Amniotic epithelial cell (primary cell): ENCODE results near the gene GPR132.
"Not testable (repeated sequence)": the region's sequence is repeated elsewhere in the genome, so short reads cannot be mapped to it uniquely, and the experiment has no call there.

Source experiments
- DNase-seq: peaks from one replicate; pipeline ENCODE4 v3.0.0-alpha.2; 2010; ENCODE audit warnings: low read depth

GPR132 gene

GRCh38 chr14:105075379-105076295 lies 10.4 kb upstream of the GPR132 start:
- peak; percentile 50 for DNase-seq

DNA sequence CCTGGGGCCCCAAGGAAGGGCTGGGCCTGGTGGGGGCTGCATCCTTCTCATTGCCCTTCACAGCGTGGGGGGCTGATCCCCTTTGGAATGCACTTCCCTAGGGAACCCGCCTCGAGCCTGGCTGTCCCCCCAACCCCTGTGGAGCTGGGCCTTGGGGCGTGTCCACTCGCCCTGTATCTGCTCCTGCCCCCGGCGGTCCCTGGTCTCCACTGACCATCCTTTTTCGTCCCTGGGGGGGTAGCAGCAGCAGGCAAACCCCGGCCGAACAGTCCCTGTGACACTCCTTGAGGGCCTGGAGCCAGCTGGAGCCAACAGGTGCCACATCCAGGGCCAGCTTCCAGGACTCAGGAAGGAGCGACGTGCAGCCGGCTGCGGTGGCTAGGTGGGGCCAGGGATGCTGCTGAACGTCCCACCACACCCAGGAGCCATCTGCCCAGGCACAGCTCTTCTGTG lies 9.4 kb upstream of the GPR132 start:
- no peak for DNase-seq

DNA sequence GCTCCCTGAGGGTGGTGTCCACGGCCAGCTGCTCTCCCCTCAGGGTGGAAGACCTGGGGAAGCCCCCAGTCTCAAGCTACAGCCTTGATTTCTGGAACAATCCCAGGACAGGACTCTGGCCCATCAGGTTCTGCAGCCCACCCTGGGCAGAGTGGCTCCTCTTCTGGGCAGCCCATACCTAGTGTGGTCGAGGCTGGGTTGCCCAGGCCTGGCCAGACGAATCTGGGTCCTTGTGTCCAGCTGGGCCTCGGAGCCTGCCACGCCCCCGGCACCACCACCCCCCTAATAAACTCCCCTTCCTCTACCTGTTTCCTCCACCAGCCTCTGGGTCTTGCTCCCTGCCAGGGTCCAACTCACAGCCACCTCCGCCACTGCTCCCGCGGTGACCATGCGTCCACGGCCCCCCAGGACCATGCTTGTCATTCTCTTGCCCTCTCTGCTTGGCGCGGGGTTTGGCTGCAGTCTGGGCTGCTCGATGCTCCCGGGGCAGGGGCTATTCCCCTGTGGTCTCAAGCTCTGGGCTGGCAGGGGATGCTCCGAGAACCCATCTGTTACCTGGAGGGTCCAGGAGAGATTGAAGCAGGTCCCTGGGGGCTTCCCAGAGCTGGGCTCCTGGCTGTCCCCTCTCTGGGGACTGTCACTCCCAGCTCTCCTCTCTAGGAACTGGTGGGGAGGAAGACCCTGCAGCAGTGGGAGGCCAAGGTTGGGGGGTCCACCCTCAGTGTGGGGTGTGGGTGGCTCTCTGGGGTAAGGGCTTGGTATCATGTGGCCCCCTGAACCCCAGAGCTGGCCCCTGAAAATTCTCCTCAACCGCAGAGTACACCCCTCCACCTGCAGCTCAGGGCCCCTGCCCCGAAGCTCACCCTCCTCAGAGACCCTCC lies 8.7 kb upstream of the GPR132 start:
- no peak for DNase-seq

DNA sequence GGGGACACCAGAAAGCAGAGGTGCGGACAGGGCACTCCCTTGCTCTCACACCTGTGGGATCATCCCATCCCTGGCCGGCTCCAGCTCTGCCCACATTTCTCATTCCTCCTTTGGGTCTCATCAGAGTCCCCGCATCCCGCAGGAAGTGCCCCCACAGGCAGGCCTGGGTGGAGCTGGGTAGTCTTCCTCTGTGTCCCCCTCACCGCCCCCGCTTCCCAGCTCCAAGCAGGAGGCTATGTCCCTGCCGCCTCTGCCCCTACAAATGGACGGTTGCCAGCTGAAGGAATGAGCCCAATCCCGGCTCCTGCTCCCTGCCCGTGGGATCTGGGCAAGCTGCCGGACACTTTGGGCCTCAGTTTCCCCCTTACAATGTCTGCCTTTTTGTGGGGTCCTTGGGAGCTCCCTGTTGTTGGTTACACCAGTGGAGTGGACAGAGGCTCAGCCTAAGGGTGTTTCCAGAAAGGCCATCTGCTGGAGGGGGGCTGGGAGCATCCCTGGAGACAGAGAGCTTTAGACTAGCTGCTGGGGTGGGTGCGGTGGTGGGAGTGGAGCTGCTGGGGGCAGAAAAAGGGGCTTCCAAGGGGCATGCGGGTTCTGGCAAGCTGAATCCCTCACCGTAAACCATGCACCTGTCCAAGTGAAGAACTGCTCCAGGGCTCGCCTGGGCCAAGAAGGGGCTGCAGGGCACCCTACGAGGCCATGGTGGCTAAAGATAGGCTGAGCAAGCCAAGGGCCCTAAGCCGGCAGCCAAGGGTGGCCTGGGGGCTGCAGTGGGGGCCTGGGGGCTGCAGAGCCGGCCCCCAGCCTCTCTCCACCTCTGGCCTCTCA lies 7.9 kb upstream of the GPR132 start:
- no peak for DNase-seq

DNA sequence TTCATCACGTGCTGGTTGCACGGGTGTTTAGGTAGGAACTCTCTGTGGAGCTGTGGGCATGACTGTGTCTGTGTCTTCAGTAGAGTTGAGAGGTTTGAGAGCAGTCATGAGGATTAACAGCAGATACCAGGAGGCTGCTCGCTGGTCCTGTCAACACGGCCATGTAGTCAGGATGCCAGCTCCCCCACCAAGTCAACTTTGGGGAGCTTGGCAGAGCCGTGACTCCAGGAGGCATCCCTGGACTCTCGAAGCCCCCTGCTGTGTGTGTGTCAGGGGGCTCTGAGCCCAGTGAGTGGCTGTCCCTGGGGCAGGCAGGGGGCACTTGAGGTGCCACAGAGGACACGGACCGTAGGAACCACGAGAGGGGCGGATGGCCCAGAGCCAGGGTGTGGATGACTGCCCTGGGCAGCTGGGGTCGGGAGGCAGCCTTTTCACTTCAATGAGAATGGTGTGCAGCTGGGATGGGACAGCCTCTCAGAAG lies 7.2 kb upstream of the GPR132 start:
- no peak for DNase-seq

DNA sequence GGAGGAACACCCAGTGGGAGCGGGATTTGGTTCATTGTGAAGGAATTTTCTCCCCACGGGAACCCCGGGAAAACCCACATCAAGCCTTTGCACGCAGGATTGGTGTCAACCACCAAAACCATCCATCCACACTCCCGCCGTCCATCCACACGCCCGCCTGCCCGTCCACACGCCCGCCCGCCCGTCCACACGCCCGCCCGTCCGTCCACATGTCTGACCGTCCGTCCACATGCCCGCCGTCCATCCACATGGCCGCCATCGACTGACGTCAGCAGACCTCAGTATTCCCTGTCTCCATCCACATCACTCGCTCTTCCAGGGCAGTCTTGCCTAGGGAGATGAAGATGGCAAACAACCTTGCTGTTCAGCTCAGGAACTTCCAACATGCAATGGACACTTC lies 6.7 kb upstream of the GPR132 start:
- no peak for DNase-seq

DNA sequence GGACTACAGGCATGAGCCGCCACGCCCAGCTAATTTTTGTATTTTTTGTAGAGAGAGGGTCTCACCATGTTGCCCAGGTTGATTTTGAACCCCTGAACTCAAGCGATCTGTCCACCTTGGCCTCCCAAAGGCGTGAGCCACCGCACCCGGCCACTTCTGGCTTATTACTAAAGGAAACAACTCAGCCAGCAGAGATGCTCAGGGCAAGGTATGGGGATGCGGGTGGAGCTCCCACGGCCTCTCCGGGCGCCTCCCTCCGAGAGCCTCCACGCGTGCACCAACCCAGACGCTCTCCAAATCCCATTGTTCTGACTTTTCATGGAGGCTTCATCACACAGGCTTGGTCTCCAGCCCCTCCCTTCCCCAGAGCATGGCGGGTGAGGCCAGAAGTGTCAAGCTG lies 6.1 kb upstream of the GPR132 start:
- DNase-seq: no peak

DNA sequence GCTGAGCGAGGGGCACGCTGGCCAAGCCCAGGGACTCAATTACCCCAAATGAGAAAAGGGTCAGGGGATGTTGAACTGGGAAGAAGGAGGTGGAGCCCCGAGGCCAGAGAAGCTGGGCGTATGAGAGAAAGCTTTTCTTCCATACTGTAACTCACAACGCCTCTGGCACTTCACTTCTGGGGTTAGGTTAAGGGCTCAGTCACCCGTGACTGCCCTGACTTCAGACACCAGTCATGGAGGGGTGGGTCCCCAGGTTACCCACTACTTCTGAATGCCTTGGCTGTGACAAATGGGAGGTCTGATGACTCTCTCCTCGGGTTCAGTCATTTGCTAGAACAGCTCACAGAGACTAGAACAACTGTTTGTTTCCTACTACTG lies 5.5 kb upstream of the GPR132 start:
- no peak for DNase-seq

GRCh38 chr14:105069871-105070759 lies 4.9 kb upstream of the GPR132 start:
- DNase-seq: no peak

DNA sequence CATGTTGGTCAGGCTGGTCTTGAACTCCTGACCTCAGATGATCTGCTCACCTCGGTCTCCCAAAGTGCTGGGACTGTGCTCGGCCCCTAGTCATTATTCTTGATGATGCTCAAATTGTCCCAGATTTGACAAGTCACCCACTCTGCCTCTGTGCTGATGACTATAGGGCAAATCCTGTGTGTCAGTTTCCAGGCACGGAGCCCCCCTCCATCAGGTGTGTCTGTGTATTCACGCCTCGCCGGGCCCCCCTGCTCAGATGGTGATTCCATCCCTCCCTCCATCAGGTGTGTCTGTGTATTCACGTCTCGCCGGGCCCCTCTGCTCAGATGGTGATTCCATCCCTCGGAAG lies 4.3 kb upstream of the GPR132 start:
- no peak for DNase-seq

GRCh38 chr14:105068818-105069217 lies 3.6 kb upstream of the GPR132 start:
- no peak for DNase-seq

DNA sequence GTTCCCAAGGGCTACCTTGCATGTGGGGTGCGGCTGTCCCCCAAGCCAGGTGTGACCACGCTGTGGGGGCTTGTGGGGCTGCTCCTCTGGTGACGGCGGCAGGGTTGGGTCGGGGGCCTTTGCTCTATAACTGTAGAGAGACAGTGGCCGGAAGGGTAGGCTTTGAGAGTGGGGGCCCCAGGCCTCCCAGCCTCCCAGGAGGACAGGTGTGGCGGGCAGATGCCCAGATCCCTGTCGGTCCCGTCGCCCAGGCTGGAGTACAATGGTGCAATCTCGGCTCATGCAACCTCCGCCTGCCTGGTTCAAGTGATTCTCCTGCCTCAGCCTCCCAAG lies 2.7 kb upstream of the GPR132 start:
- no peak for DNase-seq

GRCh38 chr14:105067140-105067968 lies 2.1 kb upstream of the GPR132 start:
- DNase-seq: peak; percentile 37

GRCh38 chr14:105066240-105067071 lies 1.2 kb upstream of the GPR132 start:
- no peak for DNase-seq

GRCh38 chr14:105064721-105065143 lies 498 bp downstream of the GPR132 start:
- DNase-seq: no peak

- DNase-seq: no peak
Measured at GRCh38 chr14:105064001-105064400, 1.2 kb downstream of the GPR132 start.

- DNase-seq: not testable (repeated sequence)
Measured at GRCh38 chr14:105063506-105063905, 1.7 kb downstream of the GPR132 start.

DNA sequence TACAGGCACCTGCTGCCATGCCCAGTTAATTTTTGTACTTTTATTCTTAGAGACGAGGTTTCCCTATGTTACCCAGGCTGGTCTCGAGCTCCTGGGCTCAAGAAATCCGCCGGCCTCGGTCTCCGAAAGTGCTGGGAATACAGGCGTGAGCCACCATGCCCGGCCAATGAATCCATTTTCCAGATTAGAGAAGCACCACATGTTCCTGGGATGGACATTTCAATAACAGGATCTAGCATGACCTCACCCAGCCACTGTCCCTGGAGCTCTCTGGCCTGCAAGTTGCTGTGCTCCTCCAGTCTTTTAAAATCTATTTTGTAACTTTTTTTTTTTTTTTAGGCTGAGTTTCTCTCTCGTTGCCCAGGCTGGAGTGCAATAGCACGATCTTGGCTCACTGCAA lies 2.2 kb downstream of the GPR132 start:
- DNase-seq: no peak

DNA sequence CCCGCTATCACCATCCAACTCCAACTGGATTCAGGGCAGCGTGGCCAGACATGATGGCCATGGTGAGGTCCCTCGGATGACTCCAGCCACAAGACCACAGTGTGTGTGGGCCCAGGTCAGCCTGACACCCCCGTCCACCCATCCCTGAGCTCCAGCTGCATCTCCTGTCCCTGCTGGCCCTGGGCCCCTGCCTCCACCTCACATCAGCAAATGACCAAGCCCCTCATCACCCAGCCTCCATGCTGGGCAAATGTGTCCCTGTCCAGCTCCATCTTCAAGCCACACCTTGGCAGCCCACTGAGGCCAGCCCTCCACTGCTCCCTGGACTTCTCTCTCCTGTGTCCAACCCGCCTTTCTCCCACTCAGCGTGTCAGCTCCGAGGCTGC lies 3.2 kb downstream of the GPR132 start:
- no peak for DNase-seq
